Activated CD8-positive, alpha-beta memory T cell treated with anti-CD3 and anti-CD28 coated beads for 4 hours (primary cell): ENCODE data around the gene TDP2.
"Not testable (repeated sequence)": the region's sequence is repeated elsewhere in the genome, so short reads cannot be mapped to it uniquely, and the experiment has no call there.

Experiments used
- DNase-seq, 2 donors: peaks; one replicate each; pipeline ENCODE4 v3.0.0-alpha.2; 2020; ENCODE audit warnings: low read depth in 2 of 2

The TDP2 gene

DNA sequence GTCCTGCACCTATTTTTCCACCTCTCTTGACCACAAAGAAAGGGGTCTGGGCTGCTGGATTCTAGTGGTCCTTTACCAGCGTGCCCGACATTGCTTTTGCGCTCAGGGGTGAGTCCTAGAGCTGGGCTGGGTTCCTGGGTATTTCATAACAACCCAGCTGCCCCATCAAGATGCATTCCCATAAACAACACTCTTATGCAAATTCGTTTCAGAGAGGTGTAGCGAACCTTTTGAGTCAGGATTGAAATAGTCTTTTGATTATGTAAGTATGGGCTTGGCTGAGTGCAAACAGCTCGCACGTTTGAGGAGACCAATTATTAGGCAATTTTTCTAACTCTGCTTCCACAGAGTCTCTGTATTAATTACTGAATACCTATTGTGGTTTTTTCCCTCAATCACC lies 13.9 kb upstream of the TDP2 start:
- DNase-seq: no peak

GRCh38 chr6:24678792-24679352 lies 12.2 kb upstream of the TDP2 start:
- not testable (repeated sequence) for DNase-seq

DNA sequence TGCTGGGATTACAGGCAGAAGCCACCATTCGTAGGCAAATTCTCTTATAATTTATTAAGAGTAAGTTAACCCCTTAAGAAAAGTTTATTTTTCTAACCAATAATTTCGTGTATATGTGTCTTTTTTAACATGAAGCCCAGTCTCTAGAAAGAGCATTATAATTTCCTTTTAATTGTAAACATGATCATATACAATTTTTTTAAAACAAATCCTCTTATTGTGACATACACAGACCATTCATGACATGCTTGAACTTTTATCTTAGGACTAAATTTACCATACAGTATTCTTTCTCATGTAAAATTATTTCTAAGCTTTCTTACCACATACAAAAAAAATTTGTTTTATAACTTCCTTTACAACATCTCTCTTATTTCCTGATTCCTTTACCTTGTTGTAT lies 6.9 kb upstream of the TDP2 start:
- no peak for DNase-seq

GRCh38 chr6:24672620-24673182 lies 6.0 kb upstream of the TDP2 start:
- no peak for DNase-seq

DNA sequence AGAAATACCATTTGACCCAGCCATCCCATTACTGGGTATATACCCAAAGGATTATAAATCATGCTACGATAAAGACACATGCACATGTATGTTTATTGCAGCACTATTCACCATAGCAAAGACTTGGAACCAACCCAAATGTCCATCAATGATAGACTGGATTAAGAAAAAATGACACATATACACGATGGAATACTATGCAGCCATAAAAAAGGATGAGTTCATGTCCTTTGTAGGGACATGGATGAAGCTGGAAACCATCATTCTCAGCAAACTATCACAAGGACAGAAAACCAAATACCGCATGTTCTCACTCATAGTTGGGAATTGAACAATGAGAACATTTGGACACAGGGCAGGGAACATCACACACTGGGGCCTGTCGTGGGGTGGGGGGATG lies 4.4 kb upstream of the TDP2 start:
- not testable (repeated sequence) for DNase-seq

DNA sequence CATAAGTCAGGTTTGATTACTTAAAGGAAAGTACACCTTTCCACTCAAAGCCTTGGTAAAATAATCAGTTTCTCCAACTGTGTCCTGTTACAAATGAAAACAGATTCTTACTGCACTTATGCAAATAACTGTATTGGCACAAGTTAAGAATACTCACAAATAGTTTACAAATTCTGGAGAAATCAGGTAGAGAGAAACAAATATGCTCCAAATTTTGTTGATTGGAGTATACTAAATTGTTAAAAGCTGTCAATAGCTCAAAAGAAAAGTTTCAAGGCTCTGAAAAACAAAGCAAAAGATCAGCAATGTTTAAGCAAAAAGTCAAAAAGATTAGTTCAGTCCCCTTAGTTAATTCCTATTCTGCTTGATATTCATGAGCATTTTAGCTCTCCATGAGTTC lies 3.8 kb upstream of the TDP2 start:
- DNase-seq: not testable (repeated sequence)

DNA sequence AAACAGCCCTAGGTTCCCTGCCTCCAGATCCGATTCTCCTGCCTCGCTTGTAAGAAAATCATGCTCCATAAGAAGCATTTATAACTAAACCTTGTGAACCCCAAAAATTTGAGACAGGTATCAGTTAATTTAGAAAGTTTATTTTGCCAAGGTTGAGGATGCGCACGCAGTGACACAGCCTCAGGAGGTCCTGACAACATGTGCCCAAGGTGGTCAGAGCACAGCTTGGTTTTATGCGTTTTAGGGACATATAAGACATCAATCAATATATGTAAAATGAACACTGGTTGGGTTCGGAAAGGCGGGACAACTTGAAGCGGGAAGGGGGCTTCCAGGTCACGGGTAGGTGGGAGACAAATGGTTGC lies 2.3 kb upstream of the TDP2 start:
- DNase-seq: no peak

- not testable (repeated sequence) for DNase-seq
Observed at GRCh38 chr6:24668066-24668996, 1.6 kb upstream of the TDP2 start.

DNA sequence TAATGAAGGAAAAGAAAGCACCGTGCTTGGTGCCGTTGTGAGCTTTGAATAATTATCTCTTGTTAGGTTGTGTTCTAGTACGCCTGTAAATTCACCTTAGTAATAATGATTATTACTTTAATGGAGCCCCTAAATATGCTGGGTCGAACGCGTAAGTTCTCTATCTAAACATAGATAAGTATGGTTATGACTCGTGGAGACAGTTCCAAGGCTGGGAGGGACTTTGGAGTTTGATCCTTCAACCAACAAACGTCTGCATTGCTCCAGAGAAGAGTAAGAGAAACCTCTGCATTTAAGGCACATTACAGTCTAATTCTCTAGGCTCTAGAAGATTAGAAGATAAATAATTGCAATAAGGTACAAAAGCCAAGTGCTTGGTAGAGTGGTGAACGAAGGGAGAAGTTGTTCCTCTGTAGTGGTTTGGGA lies 692 bp upstream of the TDP2 start:
- DNase-seq: no peak

DNA sequence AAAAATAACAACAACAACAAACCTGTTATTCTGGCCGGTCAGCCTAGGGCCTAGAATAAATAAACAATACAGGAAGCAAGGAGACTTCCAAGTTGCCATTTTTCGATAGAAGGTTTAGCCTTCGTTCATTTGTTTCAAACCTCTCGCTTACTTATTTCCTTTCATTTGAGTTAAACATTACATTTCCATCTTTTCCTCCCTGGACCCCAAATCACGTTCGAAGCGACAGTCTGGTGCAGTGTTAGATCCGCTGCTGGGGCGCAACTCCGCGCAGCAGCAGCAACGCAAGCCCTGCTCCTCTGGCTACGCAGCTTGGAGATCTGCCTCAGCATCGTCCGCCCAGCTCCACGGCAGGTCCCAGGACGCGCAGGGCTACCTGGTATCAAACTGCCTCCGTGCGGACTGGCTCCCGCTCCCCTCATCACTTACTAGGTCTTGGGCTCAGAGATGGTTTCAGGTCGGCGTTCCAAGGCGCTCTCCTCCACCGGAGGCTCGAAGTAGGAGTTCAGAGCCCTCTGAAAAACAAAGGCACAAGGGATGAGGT lies 530 bp downstream of the TDP2 start:
- peak in 1 of 2 donors; percentile 5 for DNase-seq

DNA sequence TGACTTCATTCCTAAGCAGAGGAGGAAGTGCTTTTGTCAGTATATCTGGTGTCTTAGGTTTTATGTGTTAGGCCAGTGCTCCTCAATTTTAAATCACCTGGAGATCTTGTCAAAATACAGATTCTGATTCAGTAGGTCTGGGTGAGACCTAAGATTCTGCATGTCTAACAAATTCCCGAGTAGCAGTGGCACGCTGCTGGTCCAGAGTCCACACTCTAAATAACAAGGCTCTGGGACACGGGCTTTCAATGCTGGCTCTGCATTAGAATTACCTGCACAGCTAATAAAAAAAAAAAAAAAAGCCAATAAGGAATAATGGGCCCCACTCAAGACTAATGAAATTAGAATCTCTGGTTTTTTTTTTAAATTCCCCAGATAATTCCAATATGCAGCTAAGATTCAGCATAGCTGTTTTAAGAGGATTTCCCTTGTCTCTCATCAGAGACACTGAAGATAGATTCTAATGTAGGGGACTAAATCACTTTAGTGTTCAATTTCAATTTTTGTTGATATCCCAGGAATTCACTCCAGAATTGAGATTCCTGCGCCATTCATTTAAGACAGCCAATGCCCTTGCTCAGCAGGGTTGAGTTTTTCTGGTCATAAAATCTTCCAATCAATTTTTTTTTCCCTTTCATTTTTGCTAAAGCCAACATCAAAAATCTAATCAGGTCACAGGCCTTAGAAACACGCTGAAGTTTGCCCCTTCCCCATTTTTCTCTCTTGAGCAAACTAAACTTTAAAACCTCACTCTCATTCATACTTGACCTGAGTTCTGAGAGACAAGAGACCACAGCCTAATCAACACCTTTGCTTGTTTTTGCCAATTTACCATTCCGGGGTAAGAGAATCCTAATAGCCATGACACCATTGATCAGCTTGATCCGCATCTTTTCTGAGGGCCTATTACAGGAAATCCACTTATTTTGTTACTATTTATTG lies 2.4 kb downstream of the TDP2 start:
- DNase-seq: no peak

DNA sequence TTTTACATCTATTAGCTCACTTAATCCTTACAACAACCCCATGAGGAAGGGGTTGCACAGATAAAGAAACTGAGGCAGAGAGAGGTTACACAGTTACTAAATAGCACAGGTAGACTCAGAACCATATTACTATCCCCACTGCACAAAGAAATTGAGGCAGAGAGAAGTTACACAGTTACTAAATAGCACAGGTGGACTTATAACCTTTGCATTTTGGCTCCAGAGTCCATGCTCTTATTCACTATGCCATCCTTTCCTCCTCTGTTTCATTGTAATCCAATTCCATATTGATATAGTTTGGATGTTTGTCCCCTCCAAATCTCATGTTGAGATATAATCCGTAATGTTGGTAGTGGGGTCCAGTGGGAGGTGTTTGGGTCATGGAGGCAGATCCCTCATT lies 3.5 kb downstream of the TDP2 start:
- DNase-seq: no peak

GRCh38 chr6:24662236-24662635 lies 4.5 kb downstream of the TDP2 start:
- DNase-seq: no peak

- not testable (repeated sequence) for DNase-seq
Observed at GRCh38 chr6:24661759-24662158, 4.9 kb downstream of the TDP2 start.

DNA sequence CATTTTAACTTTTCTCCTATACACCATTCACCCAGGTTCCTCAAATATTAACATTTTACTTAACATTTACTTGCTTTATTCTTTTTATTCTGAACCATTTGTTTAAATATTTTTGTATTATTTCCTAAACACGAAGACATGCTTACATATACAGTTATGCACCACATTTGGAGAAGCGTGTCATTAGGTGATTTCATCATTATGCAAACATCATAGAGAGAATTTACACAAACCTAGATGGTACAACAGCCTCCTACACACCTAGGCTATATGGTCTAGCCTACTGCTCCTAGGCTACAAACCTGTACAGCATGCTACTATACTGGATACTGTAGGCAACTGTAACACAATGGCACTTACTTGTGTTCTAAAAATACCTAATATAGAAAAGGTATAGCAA lies 6.6 kb downstream of the TDP2 start:
- DNase-seq: no peak

GRCh38 chr6:24659561-24659960 lies 7.1 kb downstream of the TDP2 start:
- no peak for DNase-seq

DNA sequence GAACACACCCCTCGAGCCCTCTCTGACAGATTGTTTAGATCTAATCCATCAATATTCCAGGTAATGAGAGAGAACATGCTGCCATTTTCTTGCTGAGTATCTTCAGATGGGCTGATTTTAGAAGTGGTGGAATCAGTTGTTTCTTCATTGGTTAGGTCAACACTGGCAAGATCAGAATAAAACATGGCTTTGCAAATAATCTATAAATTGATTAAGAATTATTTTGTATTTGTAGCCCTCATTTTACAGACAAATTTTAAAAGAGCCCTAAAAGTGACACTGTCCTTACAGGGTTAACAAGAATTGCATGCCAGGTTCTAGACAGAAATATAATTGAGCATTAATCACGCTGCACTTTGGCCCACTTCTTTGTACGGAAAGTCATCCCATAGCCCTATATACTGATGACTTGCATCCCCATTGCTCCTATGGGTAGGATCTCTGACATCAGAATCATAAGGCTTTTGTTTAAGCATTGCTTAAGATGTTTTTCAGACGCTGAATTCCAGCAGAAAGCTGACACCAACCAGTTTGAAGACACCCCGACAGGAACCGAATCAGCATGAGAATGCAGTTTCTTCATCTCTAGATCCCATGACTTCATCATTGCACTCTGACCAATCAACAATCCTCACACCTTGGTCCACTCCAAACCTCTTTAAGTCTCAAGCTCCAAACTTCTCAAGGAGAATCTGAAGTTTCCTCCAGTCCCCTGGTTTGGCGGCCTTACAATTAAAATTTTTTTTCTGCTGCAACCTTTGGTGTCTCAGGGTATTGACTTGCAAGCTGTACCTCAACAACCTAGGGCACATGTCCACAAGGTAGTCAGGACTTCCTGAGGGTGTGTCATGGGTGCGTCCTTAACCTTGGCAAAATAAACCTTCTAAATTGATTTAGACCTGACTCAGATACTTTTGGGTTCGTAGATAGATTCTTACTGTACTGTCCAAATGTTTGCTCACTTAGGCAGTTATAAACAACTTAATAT lies 7.8 kb downstream of the TDP2 start:
- no peak for DNase-seq

DNA sequence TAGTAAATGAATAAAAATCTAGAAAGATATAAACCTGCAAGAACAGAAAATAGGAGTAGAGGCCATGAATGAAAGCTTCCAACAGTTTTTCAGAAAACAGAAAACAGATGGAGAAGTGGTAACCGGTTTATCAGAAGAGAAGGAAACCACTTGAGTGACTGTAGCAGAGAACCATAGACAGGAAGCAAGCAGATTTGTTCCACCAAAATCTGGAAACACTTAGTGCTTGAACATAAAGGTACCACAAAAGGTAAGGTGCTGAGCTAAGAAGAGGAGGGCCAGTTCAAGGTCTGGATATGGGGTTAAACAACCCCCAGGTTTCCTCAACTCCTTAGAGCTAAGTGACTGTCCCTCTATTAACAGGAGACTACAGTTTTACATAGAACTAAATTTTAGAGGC lies 11.5 kb downstream of the TDP2 start:
- no peak for DNase-seq

GRCh38 chr6:24650365-24650764 lies 16.3 kb downstream of the TDP2 start:
- DNase-seq: no peak

GRCh38 chr6:24649691-24650090 lies 17.0 kb downstream of the TDP2 start:
- DNase-seq: no peak
